ENCODE results near the gene R3HDM1.
"Not testable (repeated sequence)": the region's sequence is repeated elsewhere in the genome, so short reads cannot be mapped to it uniquely, and the experiment has no call there.

R3HDM1 gene

DNA sequence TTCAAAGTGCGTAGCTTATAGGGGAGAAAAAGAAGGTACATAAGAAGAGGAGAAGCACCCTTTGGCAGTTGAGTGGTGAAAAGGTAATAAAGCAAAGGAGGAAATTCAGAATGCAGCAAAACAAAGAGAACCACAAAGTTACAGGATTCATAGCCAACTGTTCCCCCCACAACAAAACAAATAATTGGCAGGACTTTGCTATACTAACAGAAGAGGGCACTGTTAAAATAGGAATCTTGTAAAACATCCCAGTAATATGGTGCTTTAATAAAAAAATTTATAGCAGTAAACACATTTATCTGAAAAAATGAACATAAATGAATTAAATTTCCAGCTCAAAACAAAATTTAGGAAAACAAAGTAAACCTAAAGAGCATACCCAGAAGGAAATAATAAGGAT, 42.3 kb downstream of the R3HDM1 start:
- DNase-seq = no peak

DNA sequence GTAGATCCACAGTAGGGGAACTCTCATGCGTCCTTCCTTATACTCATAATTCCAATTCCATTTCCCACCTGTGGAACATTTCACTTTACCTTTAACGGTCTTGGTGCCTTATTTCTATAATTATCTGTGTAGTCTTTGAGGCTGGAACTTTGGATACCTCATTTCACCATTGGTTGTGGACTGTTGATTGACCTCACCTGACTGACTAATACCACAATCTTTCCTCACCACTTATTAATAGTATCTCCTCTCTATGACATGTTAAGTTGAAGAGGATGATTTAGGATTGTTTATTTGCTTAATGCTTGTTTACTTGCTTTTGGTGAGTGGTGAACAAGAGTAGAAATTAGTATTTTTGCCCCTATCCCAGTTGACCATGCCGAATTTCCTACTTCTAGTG, 50.0 kb downstream of the R3HDM1 start:
- no peak for DNase-seq

DNA sequence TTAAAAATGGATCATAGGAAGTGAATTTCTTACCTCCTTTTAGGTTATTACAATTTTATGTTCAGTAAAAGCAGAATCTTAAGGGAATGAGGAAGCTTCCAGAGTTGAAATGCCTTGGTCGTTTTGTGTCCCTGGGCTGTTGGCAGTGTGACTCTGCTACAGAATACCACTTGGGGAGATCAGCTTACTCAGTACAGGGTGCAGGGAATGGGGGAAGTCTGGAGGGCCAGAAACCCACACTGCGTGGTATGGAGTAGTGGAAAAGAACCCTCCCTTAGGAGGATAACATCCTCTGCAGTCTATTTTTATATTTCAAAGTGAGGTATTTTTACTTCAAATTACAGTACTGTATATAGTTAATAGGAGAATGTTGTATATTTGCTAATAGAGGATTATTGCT, 51.1 kb downstream of the R3HDM1 start:
- no peak for DNase-seq

DNA sequence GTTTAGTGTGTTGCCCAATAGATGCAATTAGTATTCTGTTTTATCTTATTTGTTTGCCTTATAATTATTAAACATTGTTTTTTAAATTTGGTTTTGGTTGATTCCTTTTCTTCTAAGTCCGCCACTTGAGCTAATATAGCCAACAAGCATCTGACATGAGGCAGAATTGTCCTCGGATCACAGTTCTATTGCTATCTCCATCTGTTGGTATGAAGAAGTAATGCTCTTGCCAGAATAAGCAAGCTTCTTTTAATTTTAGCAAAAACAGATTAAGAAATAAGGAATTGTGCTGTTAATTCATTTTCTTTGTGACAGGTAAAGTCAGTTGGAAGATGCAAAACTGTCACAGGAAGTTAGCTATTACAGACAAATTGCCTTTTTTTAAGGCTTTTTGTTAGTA, 54.3 kb downstream of the R3HDM1 start:
- DNase-seq = no peak

DNA sequence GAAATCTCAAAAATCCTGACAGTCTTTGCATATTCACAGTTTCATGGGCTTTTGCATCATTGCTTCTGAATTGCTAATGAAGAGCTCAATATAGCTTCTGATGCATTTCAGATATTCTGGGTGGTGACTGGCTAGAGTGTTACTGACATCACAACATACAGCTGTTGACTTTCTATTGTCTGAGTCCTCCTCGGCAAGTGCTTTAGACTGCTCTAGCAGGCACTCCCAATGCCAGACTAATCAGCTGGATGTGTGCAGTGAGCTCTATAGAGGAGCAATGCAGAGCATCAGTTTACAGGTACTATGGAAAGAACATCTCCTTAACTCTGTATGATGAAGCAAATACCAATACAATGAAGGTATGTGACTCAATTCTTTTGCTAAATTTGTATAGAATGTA, 54.9 kb downstream of the R3HDM1 start:
- no peak for DNase-seq

DNA sequence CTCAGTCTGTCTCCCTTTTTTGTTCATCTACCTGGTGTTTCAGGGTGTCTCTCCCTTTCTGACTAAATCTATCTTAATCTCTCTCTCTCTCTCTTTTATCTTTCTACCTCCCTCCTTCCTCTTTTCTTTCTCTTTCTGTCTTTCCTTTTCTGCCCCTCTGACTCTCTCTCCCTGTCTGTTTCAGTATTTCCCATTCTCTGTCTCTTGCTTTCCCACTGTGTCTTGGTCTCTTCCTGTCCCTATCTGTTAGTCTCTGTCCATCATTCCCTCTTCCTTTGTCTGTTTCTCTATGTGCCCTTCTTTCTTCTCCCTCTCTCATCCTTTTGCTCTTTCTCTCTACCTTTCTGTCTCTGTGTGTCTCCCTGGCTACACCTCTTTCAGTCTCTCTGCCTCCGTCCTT, 56.7 kb downstream of the R3HDM1 start:
- DNase-seq = no peak

DNA sequence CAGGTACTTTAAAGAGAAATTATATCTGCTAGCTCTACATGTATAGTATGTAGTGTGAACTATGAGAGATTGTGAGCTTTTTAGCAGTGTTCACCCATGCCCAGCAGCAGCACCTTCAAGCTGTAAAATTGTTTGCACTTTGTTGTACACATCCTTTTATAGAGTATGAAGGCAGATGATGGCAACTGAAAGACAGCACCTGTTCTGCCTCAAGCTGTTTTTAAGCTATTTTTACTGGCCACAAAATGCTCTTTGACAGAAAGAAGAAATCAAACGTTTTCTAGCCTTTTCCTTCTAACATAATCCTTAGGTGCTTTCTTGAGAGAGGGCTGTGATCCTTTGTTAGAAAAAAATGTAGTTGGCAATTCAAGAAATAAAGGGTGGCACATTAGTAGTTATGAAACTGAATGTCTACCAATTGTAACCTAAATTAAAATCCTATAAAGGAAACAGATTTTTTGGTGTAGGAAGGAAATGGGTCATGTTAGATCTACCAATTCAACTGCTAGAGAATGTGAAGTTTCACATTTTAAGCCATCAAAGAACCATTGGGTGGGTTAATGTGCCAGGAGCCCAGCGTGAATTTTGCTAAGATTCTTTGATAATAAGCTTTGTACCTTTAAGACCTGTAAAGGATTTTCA, 59.5 kb downstream of the R3HDM1 start:
- DNase-seq = no peak

DNA sequence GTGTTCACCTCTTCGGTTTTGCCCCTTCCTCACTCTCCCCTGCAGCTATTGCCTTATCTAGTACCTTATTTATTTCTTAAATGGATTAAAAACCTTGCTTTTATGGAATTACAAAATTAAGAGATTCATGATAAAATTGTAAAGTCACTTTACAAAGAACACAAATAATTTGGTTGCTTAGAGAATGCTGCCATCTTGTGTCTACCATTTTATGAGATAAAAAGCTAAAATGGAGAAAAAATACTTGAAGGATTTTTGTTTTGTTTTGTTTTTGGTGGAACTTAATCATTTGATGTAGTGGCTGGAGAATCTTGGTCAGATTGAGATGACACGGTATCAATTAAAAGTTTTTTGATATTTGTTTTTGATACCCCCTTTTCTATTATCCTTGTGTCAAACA, 69.6 kb downstream of the R3HDM1 start:
- no peak for DNase-seq

DNA sequence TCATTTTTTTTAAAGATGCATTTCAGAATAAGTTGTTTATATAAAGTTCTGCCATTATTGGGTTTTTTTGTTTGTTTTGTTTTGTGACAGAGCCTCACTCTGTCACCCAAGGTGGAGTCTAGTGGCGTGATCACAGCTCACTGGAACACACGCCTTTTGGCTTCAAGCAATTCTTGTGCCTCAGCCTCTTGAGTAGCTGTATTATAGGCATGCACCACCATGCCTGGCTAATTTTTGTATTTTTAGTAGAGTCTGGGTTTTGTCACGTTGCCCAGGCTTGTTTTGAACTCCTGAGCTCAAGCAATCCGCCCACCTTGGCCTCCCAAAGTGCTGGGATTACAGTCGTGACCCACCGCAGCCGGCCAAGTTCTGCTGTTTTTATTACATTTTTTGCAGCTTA, 72.3 kb downstream of the R3HDM1 start:
- no peak for DNase-seq

DNA sequence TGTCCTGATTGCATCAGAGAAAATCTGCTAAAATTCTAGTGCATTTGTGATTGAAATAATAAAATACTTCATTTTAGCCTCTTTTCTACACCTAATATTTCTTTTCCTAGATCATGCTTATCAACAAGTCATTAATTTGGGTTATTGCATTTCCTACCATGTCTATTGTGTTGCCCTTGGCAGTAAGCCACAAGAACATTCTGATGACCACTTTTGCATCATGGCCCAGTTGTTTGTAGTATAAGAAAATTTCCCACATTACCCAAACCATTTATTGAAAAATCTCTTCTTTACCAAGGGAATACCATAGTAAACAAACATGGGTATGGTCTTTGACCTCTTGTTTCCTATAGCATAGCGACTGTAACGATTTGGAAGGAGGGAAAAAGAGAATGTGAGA, 76.3 kb downstream of the R3HDM1 start:
- DNase-seq = no peak

DNA sequence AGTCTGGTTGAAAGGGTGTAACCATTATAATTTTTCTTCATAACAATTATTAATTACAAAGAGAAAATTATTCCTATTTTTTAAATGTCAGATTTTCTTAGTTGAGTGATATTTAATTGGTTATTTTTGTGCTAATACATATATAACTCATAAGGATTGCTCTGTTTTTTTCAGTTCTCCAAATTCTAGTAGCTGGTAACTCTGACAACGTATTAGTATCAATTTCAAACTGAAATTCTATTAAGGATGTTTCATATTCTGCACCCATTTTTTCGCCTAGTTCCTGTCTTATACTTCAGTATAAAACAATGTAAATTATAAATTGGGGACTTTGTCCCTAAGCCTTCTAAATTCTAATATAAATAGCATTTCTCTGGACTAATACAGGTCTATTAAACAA, 81.0 kb downstream of the R3HDM1 start:
- DNase-seq = no peak

DNA sequence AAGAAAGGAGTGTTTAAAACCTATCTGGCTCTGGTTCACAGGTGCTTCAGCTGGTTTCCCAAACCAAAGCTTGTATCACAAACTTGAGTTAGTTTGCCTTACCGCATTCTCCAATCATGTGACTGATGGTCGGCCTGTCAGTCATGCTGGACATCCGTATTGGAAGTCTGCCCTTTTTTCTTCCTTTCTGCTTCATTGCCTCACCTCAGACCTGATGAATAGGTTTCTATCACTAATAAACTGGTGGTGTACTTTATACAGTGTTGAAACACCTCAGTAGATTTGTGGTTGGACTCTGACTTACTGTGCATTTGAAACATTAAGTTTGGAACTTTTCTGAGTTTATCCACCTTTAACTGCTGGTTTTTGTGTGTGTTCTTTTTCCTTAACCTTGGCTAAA, 84.1 kb downstream of the R3HDM1 start:
- DNase-seq = no peak

DNA sequence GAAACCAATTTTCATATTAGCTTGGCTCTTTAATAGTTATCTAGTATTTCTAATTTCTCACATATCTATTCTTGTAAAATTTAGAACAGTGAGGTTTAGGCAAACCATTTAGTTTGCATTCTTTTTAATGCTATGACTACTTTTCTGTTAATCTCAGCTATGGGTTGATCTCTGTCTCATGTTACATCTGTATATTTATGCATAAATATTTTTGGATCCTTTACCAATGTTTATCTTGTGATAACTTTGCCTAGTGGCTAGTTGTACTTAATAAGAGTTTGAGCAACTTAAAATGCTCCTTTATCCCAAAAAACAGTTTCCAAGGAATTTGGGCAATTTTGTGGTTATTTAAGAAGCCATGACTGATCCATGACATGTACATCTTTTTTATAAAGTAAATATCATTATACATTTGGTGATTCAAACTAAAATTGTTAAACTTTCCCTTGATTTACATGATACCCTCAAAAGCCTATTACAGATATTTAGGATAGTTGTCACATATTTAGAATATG, 86.3 kb downstream of the R3HDM1 start:
- DNase-seq = no peak

DNA sequence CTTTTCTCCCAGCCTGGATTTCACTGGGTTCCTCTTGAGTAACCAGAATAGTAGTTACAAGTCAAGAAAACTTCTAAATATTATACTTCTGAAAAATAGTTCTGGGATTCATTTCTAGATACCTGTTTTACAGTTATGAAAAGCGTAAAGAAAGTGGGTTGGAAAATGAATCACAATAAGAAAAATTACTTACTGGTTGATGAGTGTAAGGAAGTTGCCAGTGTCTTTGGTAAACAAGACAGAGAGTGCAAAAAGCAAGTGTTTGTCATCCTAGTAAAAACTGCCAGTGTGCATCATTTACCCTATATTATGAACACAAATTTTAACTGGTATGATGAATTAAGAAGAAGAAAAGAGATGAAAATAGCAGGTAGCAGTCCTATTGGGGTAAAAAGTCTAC, 88.9 kb downstream of the R3HDM1 start:
- no peak for DNase-seq

DNA sequence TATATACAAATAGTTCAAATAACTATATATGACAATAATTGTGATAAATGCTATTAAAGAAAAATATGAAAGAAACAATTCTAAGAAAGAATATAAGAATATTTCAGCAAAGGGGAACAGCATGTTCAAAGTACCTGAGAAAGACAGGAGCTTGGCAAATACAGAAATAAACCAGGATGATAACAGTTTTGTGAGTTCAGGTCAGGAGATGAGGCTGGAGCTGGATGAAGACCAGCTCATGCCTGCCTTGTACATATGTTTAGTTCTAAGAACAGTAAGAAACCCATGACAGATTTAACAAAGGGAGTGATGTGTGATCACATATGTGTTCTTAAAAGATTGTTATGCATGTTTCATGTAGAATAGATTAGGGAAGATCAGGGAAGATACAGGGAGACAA, 98.2 kb downstream of the R3HDM1 start:
- DNase-seq = no peak

DNA sequence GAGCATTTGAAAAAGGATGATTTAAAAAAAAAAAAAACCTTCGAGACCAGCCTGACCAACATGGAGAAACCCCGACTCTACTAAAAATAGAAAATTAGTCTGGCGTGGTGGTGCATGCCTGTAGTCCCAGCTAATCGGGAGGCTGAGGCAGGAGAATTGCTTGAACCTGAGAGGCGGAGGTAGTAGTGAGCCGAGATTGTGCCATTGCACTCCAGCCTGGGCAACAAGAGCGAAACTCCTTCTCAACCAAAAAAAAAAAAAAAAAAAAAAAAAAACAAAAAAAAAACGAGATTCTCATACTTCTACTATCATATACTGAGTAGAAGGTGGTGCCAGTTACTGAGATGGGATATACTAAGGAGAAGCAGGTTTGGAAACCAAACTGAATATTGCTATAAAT, 98.8 kb downstream of the R3HDM1 start:
- not testable (repeated sequence) for DNase-seq

DNA sequence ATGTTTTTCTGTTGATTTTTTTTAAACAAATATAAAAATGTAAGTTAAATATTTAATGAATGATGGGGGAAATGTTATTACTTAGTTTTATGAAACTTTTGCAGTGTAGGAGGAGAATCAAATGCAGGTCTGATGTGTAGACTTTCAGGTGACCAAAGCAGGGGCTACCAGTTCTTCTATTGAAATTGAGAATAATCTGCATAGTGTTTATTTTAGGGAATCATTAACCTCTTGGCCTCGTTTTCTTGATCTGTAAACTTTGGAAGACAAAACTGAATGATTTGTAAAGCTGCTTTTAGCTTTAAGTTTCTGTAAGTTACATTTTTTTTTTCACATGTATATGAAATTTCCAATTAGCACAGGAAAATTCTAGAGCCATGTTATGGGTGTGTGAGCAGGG, 99.2 kb downstream of the R3HDM1 start:
- no peak for DNase-seq

DNA sequence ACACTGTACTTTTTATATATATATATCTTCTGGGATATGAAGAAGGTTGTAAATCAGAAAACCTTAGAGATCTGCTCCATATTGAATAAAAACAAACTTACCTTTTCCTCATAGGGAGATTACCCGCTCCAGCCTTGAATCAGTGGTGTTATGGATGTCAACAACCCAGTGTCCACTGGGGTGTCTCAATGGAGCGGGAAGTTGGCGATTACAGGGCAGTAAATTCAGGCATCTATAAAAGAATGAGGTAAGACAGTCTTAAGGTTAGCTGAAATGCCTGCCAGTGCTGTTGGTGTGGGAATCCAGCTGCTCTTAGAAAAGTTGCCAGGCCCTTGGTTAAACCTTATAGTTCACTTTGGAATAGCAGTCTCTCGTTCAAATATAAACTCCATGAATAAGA, 102.3 kb downstream of the R3HDM1 start:
- no peak for DNase-seq

DNA sequence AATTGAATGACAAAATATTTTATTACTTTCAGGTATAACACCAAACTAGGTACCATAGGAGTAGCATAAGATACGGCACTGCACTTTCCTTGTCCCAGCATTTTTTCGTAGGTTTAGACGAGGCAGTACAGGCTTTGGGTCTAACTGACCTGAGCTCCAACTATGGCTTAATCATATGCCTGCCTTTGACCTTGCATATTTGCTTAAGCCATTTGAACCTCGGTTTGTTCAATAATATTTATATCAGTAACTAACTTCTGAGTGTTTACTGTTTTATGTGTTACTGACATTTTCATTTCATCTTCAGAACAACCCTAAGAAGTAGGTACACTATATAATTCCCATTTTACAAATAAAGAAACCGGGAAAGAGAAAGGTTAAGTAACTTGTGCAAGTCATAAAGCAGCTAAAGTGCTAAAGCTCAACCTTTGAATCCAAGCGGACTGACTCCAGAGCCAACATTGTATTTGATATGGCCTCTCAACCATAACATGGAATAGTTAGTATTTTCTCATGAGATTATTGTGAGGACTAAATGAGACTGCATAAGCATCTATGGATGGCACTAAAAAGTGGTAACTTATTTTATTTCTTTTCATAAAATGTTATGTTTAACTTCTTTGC, 104.0 kb downstream of the R3HDM1 start:
- DNase-seq = no peak

DNA sequence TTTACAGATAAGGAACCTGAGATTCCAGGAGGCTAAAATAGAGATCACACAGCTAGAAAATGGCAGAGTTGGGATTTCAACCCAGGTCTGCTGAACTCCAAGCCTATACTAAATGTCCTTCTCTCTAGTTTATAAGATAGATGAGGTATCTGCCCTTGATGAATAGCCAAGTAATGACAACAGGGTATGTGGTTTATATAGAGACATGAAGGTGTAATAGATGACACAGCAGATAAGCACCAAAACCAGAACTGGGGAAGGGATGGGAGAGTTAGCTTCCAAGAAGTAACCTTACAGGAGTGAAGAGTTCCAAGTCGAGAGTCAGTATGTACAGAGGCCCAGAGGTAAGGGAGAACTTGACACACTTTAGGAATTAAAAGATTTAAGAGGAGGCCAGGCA, 105.7 kb downstream of the R3HDM1 start:
- no peak for DNase-seq

DNA sequence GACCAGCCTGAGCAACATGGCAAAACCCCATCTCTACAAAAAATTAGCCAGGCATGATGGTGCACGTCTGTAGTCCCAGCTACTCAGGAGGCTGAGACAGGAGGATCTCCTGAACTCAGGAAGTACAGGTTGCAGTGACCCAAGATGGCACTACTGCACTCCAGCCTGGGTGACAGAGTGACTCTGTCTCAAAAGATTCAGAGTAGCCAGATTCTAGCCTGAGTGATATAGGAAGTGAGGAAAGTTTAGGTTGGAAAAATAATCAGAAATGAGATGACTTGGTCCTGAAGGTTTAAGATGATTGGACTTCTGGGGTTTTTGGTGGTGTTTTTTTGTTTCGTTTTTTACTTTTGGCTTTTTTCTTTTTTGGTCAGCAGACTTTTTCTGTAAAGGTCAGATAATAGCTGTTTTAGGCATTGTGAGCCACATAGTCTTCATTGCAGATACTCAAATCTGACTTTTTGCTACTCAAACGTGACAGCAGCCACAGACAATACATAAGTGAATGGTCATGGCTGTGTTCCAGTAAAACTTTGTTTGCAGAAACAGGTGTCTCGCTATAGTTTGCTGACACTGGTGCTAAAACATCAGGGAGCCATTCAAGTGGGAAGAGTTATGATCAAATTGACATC, 106.3 kb downstream of the R3HDM1 start:
- no peak for DNase-seq

DNA sequence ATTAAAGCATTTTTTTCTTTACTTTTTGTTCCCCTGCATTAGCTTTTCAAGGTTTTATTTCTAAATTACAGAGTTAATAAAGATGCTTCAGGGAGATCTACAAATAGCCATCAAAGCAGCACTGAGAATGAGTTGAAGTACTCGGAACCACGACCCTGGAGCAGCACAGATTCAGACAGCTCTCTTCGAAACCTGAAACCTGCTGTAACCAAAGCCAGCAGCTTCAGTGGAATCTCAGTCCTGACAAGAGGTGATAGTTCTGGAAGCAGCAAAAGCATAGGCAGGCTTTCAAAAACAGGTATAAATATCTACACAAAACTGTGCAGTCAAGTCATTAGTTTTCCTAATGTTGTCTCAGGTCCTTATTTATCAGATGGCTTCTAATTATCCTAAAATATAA, 107.5 kb downstream of the R3HDM1 start:
- no peak for DNase-seq

DNA sequence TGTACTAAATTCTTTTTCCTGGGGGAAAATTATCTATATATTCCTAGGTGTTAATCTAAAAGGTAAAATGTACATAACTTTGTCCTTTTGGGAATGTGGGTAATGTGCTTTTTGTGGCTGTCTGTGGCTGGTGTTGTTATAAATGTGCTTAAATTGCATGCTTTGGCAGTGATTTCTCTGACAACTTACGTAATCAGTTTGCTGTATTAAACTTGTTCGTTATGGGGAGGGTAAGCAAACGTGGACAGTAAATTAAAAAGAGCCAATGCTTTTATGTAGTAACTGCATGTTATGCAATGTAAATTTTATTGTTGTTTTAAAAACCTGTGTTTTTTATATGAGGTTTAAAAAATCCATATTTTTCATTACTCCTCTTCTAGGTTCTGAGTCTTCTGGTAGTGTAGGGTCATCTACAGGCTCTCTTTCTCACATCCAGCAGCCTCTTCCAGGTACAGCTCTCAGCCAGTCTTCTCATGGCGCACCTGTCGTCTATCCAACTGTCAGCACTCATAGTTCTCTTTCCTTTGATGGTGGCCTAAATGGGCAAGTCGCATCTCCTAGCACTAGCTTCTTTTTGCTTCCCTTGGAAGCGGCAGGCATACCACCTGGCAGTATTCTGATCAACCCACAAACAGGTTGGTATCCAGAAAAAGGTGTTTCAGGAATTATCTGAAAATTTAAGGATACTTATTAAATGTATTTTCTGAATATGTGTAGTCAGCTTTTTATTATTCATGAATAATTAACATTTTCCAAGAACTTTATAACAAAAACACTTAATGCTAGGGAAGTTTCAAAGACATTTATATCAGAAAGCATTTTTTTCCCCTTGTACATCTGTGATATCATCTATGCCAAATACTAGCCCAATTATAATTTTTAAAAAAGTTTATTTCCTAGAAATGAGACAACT, 110.1 kb downstream of the R3HDM1 start:
- no peak for DNase-seq

All from activated CD8-positive, alpha-beta memory T cell treated with anti-CD3 and anti-CD28 coated beads, Interleukin-2, amount 50 U/mL, for 48 hours (primary cell).